PC-9 (cell line): Measurements from ENCODE around the gene PGBD5.

Source experiments
- CTCF ChIP-seq: fragments of 200-600 bp; sonication (generic); conservative IDR thresholded peaks from 2 replicates; pipeline ENCODE4 v1.6.1; 2017; ENCODE audit warnings: mixed run types, antibody characterized with exemption, mild to moderate bottlenecking, moderate library complexity
- EZH2 ChIP-seq: fragments of 200-600 bp; sonication (generic); IDR thresholded peaks from 2 replicates; pipeline ENCODE4 v1.8.0; 2017; ENCODE audit warnings: antibody characterized with exemption, low read depth

- TF ChIP-seq CTCF, result no peak
- no peak for TF ChIP-seq EZH2
Measured at GRCh38 chr1:230284891-230285290, 141.2 kb downstream of the PGBD5 start.
